HG03520 (cell line): ENCODE data around the gene RNF169.

Experiments
- ATAC-seq: cut with Tn5 transposase; IDR thresholded peaks from one replicate; pipeline ENCODE4 v1.9.1; 2021; ENCODE audit warnings: mild to moderate bottlenecking, moderate library complexity; ENCODE audit not compliant: unreplicated experiment

The RNF169 gene

GRCh38 chr11:74748211-74749126, at the start of gene RNF169:
TSS of gene RNF169 (plus strand) at chr11:74748849. CDS start at chr11:74748881, 32 bp downstream.
- ATAC-seq, result peak; percentile 94

GRCh38 chr11:74699615-74700396, 48.8 kb upstream of the RNF169 start:
- no peak for ATAC-seq

DNA sequence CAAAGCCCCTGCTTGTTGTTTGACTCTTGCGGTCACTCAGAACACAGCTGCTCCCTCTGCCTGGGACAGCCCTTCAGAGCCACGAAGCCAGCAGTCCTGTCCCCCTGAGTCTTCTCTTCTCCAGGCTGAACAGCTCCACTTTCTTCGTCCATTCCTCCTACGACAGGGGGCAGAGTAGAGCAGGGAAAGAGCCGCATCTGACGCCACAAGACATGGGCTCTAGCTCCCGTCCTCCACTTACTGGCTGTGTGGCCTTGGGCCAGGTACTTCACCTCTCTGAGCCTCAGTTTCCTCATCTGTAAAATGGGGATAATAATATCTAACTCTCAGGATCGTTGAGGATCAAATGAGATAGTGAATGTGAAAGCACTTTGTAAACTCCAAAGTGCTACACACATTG, 47.3 kb upstream of the RNF169 start:
- ATAC-seq, result no peak

- no peak for ATAC-seq
These were observed 46.2 kb upstream of the RNF169 start for GRCh38 chr11:74702383-74703007.

- ATAC-seq, result no peak
These were observed 45.4 kb upstream of the RNF169 start for GRCh38 chr11:74703211-74703610.

GRCh38 chr11:74707182-74707581, 41.5 kb upstream of the RNF169 start:
- ATAC-seq, result no peak

- ATAC-seq, result no peak
These were observed 40.8 kb upstream of the RNF169 start for GRCh38 chr11:74707602-74708510.

DNA sequence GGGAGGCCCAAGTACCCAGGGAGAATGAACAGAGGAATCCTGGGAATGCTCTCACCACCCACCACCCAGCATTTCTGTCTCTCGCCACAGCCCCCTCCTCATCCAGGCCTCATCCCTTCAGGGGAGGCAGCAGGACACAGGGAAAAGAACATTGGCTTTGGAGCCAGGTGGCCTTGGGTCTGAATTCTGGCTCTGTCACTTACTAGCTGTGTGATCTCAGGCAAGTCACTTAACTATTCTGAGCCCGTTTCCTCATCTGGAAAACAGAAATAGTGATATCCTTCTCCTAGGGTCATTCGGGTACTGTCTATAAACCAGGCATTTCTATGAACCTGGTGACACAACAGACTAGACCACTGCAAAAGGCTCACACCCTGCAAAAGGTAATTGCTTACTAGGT, 39.5 kb upstream of the RNF169 start:
- no peak for ATAC-seq

GRCh38 chr11:74710281-74710938, 38.2 kb upstream of the RNF169 start:
- ATAC-seq, result no peak

DNA sequence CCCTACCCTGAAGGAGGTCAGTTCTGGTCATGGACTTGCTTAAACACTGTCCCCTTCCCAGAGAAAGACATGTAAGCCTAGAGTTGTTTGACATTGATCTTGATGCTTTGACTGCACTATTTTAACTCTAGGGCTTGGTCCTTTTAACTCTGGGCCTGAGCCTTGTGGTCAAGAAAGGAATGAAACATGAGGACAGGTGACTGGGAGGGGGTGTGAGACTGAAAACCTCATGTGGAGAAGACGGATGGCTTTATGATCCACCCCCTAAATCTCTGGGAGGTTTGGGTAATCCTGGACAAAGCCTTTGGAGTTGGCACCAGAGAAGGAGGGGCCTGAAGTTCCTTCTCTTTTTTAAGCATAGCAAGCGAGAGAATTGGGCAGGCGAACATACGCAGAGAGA, 35.0 kb upstream of the RNF169 start:
- no peak for ATAC-seq

- ATAC-seq, result no peak
These were observed 33.7 kb upstream of the RNF169 start for GRCh38 chr11:74714904-74715303.

DNA sequence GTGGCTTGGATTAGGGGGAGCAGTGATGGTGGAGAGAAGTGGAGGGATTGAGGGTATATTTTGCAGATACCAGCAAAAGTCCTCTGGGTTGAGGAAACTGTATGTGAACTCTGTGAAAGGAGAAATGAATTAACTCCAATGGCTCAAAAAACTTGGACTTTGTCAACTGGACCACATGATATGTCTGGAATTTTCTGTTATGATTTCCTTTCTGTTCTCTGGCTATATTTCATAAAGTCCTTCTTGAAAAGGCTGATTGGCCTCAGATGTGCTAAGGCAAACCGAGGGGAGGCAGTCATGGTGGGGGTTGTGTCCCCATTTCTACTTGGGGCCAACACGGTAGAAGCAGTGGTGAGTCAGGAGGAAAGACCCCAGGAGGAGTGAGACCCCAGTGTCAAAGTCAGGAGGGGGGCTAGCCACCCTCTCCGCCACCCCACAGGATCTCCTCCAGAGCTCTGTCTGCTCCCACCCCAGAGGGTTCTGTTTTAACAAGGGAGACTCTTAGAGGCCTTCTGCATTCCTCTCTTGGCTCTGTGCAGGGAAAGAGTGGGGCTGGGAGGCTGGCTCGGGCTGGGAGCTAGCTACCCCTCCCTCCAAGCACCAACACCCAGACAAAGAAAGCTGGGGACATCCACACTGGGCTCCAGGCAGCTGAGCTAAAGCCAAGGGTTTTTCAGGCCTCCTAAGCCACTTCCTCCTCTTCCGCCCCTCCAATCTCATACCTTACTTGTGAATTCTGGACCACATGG, 31.3 kb upstream of the RNF169 start:
- no peak for ATAC-seq

DNA sequence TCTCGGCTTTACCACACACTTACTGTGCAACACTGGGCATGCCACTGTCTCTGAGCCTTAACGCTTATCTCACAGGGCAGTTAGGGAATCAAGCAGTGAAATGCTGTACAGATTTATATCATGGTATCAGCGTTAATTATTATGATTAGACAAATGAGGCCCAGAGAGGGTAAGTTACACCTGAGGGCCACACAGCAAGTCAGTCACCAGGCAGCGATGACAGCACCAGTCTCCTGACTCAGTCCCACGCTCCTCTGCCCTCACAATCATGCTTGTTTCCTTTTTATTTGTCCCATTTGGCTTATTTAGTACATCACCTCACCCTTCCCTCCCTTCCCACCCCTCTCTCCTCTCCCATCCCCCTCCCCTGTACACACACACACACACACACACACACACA, 29.6 kb upstream of the RNF169 start:
- no peak for ATAC-seq

GRCh38 chr11:74720596-74721478, 27.8 kb upstream of the RNF169 start:
- ATAC-seq, result no peak

- ATAC-seq, result no peak
These were observed 27.2 kb upstream of the RNF169 start for GRCh38 chr11:74721479-74721835.

DNA sequence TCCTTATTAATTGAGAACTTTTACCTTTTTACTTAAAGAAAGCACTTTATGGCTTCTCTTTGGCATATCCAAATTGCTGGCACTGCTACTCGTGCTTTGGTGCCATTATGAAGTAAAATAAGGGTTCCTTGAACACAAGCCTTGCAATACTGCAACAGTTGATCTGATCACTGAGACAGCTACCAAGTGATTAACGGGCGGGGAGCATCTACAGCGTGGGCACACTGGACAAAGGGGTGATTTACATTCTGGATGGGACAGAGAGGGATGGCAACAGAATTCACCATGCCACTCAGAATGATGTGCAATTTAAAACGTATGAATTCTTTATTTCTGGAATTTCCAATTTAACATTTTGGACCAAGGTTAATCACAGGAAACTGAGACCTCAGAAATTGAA, 25.1 kb upstream of the RNF169 start:
- ATAC-seq, result no peak

GRCh38 chr11:74725701-74726100, 22.9 kb upstream of the RNF169 start:
- ATAC-seq, result no peak

GRCh38 chr11:74726547-74727182, 22.0 kb upstream of the RNF169 start:
- peak; percentile 82 for ATAC-seq
